A673 (cell line): ENCODE measurements around the gene TSC2.

Experiments used
- EZH2 ChIP-seq: fragments of 200-600 bp; sonication (generic); IDR thresholded peaks from 2 replicates; pipeline ENCODE4 v1.6.1; 2017; ENCODE audit warnings: borderline replicate concordance, low read depth, mild to moderate bottlenecking, mixed read lengths, antibody characterized with exemption, low read length; ENCODE audit not compliant: poor library complexity, severe bottlenecking
- TF ChIP-seq, protein P1 (sequence below): fragments of 300-800, 200-600 bp; sonication (generic); conservative IDR thresholded peaks from 2 replicates; pipeline ENCODE4 v1.5.1; 2017; ENCODE audit warnings: low read depth, mild to moderate bottlenecking, antibody characterized with exemption, low read length, moderate library complexity, mixed read lengths

GRCh38 chr16:2038382-2039231 lies 9.2 kb upstream of the TSC2 start:
- TF ChIP-seq, protein P1, sequence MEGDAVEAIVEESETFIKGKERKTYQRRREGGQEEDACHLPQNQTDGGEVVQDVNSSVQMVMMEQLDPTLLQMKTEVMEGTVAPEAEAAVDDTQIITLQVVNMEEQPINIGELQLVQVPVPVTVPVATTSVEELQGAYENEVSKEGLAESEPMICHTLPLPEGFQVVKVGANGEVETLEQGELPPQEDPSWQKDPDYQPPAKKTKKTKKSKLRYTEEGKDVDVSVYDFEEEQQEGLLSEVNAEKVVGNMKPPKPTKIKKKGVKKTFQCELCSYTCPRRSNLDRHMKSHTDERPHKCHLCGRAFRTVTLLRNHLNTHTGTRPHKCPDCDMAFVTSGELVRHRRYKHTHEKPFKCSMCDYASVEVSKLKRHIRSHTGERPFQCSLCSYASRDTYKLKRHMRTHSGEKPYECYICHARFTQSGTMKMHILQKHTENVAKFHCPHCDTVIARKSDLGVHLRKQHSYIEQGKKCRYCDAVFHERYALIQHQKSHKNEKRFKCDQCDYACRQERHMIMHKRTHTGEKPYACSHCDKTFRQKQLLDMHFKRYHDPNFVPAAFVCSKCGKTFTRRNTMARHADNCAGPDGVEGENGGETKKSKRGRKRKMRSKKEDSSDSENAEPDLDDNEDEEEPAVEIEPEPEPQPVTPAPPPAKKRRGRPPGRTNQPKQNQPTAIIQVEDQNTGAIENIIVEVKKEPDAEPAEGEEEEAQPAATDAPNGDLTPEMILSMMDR: no peak
- TF ChIP-seq EZH2: no peak
